GM11168 (cell line): ENCODE measurements around the gene ARHGEF37.

Experiments
- in situ Hi-C: fragments of 300-500 bp; cut with MboI; formaldehyde crosslinking; loops from one replicate; pipeline ENCODE4 v1.12.0; 2022; ENCODE audit warnings: low sequenced_read_pairs; ENCODE audit not compliant: unreplicated experiment

The ARHGEF37 gene

GRCh38 chr5:149618581-149619248 lies 37.4 kb downstream of the ARHGEF37 start:
- in situ Hi-C loops = no loop called here

- in situ Hi-C loops = no loop called here
These were observed 40.3 kb downstream of the ARHGEF37 start for GRCh38 chr5:149621415-149622098.

- in situ Hi-C loops = no loop called here
These were observed 41.2 kb downstream of the ARHGEF37 start for GRCh38 chr5:149622466-149622865.

- in situ Hi-C loops = no loop called here
These were observed 42.2 kb downstream of the ARHGEF37 start for GRCh38 chr5:149623473-149623872.

- in situ Hi-C loops = no loop called here
These were observed 45.8 kb downstream of the ARHGEF37 start for GRCh38 chr5:149627070-149627469.

GRCh38 chr5:149628221-149628620 lies 46.9 kb downstream of the ARHGEF37 start:
- in situ Hi-C loops = no loop called here

GRCh38 chr5:149628846-149629388 lies 47.6 kb downstream of the ARHGEF37 start:
- in situ Hi-C loops = no loop called here

- in situ Hi-C loops = no loop called here
These were observed 48.1 kb downstream of the ARHGEF37 start for GRCh38 chr5:149629421-149629820.

GRCh38 chr5:149630337-149630736 lies 49.0 kb downstream of the ARHGEF37 start:
- in situ Hi-C loops = loop anchor here (10.0 kb wide), 1 partner anchor 354 kb away; no protein-coding TSS in a partner anchor

- in situ Hi-C loops = loop anchor here (10.0 kb wide), 1 partner anchor 353 kb away; no protein-coding TSS in a partner anchor
These were observed 50.2 kb downstream of the ARHGEF37 start for GRCh38 chr5:149631506-149631905.

- in situ Hi-C loops = loop anchor here (10.0 kb wide), 1 partner anchor 352 kb away; no protein-coding TSS in a partner anchor
These were observed 51.3 kb downstream of the ARHGEF37 start for GRCh38 chr5:149632311-149633251.

GRCh38 chr5:149633476-149634350 lies 52.4 kb downstream of the ARHGEF37 start:
- in situ Hi-C loops = loop anchor here (10.0 kb wide), 1 partner anchor 351 kb away; no protein-coding TSS in a partner anchor

- in situ Hi-C loops = loop anchor here (5.0 to 10.0 kb wide), 2 partner anchors 192 to 349 kb away; no protein-coding TSS in a partner anchor
These were observed 54.1 kb downstream of the ARHGEF37 start for GRCh38 chr5:149635394-149635793.

- in situ Hi-C loops = loop anchor here (5.0 to 10.0 kb wide), 2 partner anchors 191 to 348 kb away; no protein-coding TSS in a partner anchor
These were observed 55.0 kb downstream of the ARHGEF37 start for GRCh38 chr5:149636191-149636860.

GRCh38 chr5:149636861-149637246 lies 55.6 kb downstream of the ARHGEF37 start:
- in situ Hi-C loops = loop anchor here (5.0 to 10.0 kb wide), 2 partner anchors 190 to 348 kb away; no protein-coding TSS in a partner anchor

- in situ Hi-C loops = loop anchor here (5.0 to 10.0 kb wide), 2 partner anchors 189 to 347 kb away; no protein-coding TSS in a partner anchor
These were observed 56.8 kb downstream of the ARHGEF37 start for GRCh38 chr5:149638136-149638535.

GRCh38 chr5:149638546-149639241 lies 57.4 kb downstream of the ARHGEF37 start:
- in situ Hi-C loops = loop anchor here (5.0 to 10.0 kb wide), 2 partner anchors 189 to 346 kb away; no protein-coding TSS in a partner anchor

GRCh38 chr5:149639737-149640136 lies 58.4 kb downstream of the ARHGEF37 start:
- in situ Hi-C loops = loop anchor here (5.0 to 10.0 kb wide), 2 partner anchors 188 to 345 kb away; no protein-coding TSS in a partner anchor
